Liver (tissue), 3 donors: Measurements from ENCODE around the gene CRIP1.

ENCODE experiments used
- CTCF ChIP-seq: fragments of 150-350 bp; IDR thresholded peaks from 2 replicates; pipeline ENCODE4 v1.5.1; 2017; ENCODE audit warnings: improper control_type of control experiment, low read depth, low read length; ENCODE audit not compliant: missing input control
- EGR1 ChIP-seq, 2 donors: IDR thresholded peaks; 2 replicates each; pipeline ENCODE4 v1.6.1; 2016 to 2018; ENCODE audit warnings: antibody characterized with exemption in 2 of 2, low read depth in 2 of 2
- FOXA2 ChIP-seq: IDR thresholded peaks from 2 replicates; pipeline ENCODE4 v1.6.1; 2016; ENCODE audit warnings: antibody characterized with exemption
- HNF4A ChIP-seq, 2 donors: conservative IDR thresholded peaks; 2 replicates each; pipeline ENCODE4 v1.6.1; 2016; ENCODE audit warnings: antibody characterized with exemption in 2 of 2, mild to moderate bottlenecking in 2 of 2
- JUND ChIP-seq, 2 donors: IDR thresholded peaks; 2 replicates each; pipeline ENCODE4 v1.6.1; 2016; ENCODE audit warnings: antibody characterized with exemption in 2 of 2
- MAX ChIP-seq: IDR thresholded peaks from 2 replicates; pipeline ENCODE4 v1.6.1; 2016; ENCODE audit warnings: antibody characterized with exemption
- NR2F2 ChIP-seq: IDR thresholded peaks from 2 replicates; pipeline ENCODE4 v1.6.1; 2016; ENCODE audit warnings: antibody characterized with exemption
- RAD21 ChIP-seq, 2 donors: IDR thresholded peaks; 2 replicates each; pipeline ENCODE4 v1.6.1; 2016; ENCODE audit warnings: antibody characterized with exemption in 2 of 2, mild to moderate bottlenecking in 2 of 2
- REST ChIP-seq: IDR thresholded peaks from 2 replicates; pipeline ENCODE4 v1.6.1; 2016; ENCODE audit warnings: antibody characterized with exemption, mild to moderate bottlenecking
- SP1 ChIP-seq: IDR thresholded peaks from 2 replicates; pipeline ENCODE4 v1.6.1; 2018; ENCODE audit warnings: antibody characterized with exemption, mild to moderate bottlenecking
- TAF1 ChIP-seq: conservative IDR thresholded peaks from 2 replicates; pipeline ENCODE4 v1.6.1; 2016; ENCODE audit warnings: antibody characterized with exemption, mild to moderate bottlenecking
- YY1 ChIP-seq: IDR thresholded peaks from 2 replicates; pipeline ENCODE4 v1.6.1; 2016; ENCODE audit warnings: antibody characterized with exemption, mild to moderate bottlenecking
- donor health status: healthy.
- donor health status: healthy.

DNA sequence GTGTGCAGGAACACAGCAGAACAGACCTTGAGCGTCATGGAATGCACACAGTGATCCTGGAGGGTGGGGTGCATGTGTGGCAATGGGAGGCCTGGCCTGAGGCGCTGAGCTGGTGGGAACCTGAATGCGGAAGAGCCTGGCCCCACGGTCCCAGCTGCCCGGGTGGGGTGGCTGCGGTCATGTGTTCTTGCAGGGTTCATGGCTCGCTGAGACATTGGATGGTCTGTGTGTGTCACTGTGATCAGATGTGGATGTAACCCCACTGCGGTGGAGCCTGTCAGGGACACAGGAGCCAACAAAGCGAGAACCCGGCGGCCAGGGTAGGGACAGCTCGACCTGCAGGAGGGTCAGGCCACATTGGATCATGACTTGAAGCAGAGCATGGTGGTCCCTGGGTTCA lies 43.9 kb upstream of the CRIP1 start:
- TF ChIP-seq CTCF: no peak
- TF ChIP-seq REST: no peak
- TF ChIP-seq SP1: no peak
- TF ChIP-seq HNF4A (conservative IDR thresholded peaks at IDR 0.05): no peak
- TF ChIP-seq EGR1 (IDR thresholded peaks at IDR 0.05; ENCODE audit: low read depth in 2 of 2): no peak
- no peak for TF ChIP-seq YY1
- TF ChIP-seq NR2F2: no peak
- TF ChIP-seq MAX: no peak
- no peak for TF ChIP-seq RAD21 (IDR thresholded peaks at IDR 0.05)
- TF ChIP-seq FOXA2: no peak
- no peak for TF ChIP-seq TAF1
- TF ChIP-seq JUND (IDR thresholded peaks at IDR 0.05): no peak
